ENCODE data around the gene KIF1C.

KIF1C gene

DNA sequence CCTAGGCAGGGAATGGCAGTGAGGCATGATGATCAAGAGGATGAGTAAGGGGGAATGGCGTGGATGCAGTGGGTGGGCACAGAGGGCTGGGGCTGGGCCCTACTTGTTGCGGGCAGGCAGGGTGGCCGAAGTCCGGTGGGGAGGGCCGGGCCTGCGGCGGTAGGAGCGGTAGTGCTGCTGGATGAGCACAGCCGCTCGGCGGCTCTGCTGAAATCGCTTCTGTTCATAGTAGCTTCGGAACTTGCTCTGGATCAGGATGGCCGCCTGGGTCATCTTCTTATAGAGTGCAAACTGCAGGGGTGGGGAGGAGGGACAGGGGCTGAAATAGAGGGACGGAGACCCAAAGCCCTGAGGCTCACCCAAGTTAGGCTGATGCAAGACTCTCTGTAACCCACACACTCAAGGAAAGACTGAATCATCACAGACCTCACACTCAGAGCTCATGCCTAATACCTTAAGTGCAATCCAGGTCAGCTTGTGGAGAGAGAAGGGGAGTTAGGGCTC is 28.7 kb upstream of the KIF1C start:
- no peak for DNase-seq

DNA sequence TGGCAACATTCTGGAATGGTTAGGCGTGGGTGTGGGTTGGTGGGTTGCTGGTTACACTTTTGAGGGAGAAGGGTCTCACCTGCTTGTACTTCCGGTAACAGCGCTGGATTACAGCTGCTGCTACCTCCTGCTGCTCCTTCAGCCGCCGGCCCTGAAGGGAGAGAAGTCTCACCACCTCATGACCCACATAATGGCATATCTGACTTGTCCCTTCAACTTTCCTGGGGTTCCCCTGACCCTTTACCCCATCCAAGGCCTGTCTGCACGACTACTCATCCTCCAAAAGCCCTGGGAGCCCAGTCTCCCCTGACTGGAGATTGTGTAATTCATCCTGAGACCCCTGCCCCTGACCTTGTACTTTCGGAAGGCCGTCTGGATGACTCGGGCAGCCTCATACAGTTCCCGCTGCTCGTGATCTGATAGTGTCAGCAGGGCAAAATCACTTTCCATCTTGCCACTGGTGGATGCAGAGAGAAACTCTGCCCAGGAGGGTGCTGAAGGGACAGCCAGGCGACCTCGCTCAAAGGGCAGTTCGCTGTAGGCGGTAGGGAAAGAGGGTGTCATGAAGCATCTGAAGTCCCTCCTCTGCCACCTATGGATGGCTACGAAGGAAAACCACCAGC is 28.1 kb upstream of the KIF1C start:
- DNase-seq: no peak

DNA sequence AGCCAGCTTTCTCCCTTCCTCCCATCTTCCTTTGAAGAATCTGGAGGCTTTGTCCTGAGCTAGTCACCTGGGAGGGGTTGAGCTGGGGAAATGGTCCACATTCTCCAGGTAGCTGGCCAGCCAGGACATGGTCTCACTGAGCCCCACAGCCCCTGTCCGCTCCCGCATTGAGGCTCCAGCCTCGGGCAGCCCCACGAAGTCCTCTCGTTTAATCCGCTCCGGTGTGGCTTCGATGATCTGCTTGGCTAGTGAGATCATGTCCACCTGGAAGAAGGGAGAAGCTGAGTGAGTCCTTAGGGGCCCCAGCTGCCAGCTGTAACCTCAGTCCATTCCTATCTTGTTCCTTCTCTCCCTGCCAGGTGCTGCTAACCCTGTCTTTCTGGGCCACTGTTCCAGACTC is 27.5 kb upstream of the KIF1C start:
- DNase-seq: no peak

DNA sequence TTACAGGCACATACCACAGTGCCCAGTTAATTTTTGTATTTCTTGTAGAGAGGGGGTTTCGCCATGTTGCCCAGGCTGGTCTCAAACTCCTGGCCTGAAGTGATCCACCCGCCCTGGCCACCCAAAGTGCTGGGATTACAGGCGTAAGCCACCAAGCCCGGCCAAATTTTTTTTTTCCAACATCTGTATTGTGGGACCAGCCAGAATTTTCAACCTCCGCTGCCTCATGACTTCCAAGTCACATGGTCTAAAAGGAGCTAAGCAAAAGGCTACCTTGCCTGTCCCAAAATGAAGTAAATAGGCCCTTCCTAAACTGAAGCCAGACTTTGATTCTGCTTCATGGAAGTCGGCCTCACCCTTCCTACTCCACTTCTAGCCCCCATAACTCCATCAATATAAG is 25.9 kb upstream of the KIF1C start:
- DNase-seq: no peak

DNA sequence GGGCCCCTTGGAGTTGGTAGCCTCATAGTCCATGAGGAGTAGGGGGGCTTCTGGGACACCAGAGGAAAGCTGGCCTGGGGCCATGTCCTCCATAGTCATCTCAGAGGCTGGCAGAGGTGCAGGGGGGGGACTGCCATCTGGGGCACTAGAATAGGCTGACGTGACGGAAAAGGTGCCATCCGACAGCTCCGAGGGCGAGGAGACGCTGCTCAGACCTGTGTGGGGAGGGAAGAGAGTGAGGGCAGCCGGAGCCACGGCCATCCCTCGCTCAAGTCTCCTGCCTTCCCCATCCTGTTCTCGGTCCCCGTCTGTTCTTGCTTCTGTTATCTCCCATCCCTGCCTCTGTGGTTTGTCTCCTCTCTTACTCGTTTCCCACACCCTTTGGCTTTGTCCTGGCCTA is 25.4 kb upstream of the KIF1C start:
- DNase-seq: no peak

DNA sequence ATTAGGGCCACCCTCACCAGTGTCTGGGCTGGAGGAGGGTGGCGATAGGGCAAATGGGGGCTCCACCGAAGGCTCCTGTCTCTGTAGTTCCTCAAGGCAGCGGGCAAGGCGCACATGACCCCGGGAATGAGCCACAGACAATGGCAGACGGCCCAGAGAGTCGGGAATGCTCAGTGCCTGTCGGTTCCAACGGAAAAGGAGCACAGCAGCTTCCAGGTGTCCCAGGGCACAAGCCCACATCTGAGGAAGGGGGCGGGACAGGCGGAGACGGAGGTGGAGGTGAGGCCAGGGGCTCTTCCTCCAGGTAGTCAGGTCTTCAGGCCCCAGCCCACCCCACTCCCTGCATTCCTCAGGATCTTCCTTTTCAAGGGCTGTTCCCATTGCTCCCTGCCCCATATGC is 25.0 kb upstream of the KIF1C start:
- no peak for DNase-seq

DNA sequence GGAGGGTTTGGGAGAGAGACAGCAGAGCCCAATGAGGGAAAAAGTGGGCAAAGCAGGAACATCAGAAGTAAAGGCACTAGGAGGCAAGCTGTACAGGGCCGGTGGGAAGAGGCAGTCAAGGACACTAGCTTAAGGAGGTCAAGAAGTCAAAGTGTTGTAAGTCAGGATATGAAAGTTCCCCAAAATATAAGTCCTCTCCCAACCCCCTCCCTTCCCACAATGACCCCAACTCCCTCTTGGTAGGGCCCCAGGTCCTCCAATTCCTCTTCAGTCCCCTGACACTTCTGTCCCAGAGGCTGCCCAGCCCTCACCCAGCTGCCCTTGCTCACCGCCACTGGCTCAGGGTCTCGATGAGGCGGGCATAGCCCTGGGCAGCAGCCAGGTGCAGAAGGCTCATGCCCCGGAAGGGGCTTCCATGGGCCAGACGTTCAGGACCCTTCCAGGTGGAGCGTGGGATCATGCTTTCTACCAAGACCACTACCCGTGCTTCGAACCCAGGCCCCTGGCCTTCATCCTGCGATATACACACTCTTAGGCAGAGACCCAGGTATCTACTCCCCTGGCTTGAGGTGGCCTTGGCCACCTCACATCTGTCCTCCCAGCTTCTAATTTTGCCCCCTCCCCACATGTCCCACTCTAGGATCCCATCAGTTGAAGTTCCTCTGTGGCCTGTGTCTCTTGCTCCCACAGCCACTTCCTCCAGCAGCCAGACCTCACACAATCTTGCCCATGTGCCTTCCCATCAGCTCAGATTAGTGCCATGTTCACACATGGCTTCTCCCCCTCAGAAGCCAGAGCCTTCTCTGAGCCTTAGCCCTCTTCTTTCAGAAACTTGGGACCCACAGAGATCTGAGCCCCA is 24.3 kb upstream of the KIF1C start:
- DNase-seq: no peak

DNA sequence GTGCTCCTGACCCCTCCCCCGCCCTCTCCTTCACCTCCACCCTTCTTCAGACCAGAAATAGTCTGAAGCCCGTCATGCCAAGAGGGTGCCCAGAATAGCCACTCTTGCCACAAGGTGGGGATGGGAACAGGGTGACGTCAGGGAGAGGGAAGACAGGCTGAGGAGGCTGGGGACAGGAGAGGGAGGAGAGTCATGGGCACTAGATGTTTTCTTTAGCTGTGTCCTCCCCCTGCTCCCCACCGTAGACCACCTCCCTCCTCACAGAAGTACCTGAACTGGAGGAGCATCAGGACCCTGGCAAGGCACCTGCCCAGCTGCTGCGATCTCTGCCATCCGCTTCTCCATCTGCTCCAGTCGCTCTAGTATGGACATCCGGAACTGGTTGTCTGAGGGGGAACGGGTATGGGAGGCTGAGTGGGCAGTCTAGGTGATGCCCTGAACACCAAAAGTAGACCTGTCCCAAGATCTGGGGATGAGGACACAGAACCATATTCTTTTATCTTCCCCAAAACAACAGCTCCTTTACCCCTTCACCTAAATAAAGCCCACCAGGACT is 23.6 kb upstream of the KIF1C start:
- no peak for DNase-seq

DNA sequence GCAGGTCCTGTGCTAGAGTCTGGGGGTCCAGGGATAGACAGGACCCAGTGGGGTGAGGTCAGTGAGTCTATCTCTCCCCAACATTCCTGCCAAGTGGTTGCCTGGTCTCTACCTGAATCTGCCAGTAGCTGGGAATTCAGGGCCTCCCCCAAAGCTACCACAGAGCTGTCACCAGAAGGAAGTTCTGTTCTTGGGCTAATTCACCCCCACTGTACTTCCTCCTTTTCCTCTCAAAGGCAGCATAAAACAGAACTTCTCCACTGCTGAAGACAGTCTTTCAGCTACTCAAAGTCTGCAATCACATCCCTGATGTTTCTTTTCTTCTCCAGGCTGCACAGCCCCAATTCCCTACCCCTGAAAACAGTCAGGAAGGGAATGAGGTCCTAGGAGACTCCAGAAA is 19.0 kb upstream of the KIF1C start:
- DNase-seq: no peak

DNA sequence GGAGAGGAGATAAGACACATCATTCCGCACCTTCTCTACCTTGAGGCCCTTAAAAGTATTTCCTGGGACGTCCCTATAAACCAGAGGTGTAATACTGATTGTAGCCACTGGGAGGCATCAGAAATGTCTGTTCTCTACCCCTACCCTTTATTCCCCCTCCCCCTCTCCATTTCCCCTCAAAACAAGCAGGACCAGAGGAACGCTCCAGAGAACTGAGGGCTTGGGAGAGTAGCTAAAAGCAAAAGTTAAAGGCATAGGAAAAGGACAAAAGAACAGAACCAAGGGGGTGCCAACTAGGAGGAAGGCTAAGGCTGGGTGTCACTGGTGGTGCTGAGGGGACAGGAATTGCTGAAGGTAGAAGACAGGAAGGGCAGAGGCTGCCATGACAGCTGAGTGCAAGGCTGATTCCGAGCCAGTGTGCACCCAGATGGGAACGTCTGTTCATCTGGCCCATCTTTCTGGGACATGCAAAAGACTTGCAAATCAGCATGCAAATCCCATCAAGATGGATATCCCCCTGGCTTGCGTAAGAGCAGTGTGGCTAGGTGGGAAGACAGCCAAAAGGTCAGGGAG is 17.0 kb upstream of the KIF1C start:
- peak; percentile 54 for DNase-seq

DNA sequence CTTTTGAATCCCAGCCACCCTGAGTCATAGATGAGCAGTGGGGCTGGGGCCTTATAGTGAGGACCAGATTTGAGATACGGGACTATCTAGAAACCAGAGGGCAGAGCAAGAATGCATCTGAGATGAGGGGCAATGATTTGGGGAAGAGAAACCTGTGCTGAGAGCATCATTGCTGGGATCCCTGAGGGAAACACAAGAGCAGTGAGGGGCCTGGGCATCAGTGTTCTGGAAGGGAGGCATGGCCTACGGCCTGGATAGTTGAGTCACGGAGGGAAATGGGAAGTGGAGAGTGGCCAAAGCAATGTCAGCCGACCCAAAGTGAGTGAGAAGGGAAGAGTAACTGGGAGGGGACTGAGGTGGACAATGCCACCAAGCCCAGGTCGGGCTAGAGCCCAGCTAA is 15.4 kb upstream of the KIF1C start:
- DNase-seq: no peak

DNA sequence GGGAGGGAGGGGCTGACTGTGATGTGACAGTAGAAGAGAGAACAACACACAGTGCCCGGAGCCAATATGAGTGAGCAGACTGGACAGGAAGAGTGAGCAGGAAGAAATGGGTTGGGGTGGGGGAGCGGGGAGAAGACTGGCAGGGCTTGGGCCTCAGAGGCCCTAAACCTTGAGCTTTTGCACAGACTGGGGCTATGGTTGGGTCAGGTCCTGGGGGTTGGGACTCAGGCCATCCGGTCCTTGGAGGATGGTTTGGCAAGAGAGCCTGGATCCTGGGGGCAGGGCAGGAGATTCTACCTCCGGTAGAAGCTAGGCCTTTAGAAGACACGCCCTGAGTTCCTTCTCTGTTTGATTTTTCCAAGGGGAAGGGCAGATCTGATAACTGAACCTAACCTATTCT is 11.3 kb upstream of the KIF1C start:
- DNase-seq: no peak

DNA sequence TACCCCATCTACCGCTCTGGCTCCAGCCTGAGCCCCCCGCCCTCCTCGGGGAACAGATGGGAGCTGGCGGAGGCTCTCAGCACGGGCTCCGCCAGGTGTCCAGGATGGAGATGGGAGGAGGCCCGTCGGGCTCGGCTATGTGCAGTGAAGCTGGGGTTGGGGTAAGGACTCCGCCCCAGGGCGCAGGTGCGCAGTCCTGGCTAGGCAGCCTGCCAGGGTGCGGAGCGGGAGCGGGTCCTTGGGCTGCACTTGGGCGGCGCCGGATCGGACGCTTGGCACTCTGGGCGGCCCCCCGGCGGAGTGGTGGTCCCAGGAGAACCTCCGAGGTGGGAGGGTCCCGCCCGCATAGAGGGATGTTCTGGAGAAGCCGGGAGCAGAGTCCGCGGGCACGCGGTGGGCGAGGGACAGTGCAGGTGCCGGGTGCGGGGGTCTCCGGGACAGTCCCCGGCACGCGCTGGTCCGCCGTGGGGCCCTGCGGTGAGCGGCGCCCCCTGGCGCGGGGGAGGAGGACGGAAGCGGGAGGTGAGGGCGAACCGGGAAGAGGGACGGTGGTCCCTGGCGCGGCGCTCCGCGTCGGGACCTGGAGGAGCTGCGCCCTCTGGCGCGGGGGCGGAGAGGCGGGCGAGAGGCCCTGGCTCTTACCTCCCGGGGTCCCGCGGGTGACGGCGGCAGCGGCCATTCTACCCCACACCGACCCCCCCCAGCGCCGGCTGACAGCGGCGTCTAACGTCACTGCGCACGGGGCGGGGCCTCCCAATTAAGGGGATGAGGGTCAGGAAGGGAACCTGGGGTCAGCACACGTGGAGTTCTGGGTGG is 10.6 kb upstream of the KIF1C start, which contains the start of gene CAMTA2:
Gene CAMTA2 (minus strand): TSS at position 725 of the 816 bp plus-strand sequence. CDS start 1,453 bp downstream, outside the sequence.
- peak; percentile 79 for DNase-seq

DNA sequence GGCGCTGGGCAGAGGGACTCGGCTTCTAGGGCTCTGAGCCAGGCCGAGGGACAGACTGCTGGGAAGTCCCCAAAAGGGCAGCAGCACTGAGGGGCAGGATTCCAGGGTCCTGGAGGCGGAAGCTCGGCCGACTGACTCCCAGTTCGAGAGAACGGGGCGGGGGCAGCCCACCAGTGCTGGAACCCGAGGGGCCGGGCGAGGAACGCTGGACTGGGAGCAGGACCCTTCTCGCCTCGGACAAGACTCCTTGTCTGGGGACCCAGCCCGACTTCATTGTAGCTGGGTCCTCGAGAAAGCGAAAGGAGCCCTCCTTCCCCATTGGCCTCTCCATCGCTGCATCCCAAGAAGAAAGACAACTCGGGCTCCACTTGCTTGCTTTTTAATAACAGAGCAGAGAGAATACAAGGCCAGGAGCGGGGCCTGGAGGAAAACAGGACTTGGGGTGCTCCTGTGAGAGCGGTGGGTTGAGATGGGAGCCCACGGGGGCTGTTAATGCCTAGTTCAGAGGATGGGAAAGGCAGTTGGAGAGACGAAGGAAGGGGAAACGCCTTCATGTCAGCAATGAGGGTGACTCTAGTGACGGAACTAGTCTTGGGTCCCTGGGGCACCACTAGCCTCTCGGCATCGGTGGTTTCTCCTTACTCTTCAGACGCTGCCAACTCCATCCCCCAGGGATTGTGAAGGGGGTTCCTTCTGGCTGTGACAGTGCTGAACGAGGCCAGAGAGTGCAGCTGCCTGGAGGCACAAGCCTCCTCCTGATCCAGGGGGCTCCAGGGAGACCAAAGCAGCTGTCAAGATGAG is 9.8 kb upstream of the KIF1C start:
- no peak for DNase-seq

DNA sequence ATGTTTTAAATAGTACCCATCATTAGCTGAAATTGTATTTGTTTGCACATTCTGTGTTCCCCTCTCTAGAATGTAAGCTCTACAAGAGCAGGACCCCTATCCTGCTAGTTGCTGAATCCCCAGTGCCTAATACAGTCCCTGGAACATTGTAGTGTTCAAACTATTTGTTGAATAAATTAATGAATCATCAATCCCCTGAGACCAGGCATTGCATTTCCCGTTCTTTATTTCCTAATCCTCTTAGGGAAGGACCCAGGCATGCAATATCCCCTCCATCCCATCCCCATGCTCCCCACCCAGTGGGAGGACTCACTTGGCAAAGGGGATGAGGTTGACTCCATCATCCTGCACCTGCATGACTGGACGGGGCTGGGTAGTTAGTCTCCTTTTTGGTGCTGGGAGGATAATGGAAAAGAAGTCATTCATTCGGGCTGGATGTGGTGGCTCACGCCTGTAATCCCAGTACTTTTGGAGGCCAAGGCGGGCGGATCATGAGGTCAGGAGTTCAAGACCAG is 3.6 kb upstream of the KIF1C start:
- no peak for DNase-seq

DNA sequence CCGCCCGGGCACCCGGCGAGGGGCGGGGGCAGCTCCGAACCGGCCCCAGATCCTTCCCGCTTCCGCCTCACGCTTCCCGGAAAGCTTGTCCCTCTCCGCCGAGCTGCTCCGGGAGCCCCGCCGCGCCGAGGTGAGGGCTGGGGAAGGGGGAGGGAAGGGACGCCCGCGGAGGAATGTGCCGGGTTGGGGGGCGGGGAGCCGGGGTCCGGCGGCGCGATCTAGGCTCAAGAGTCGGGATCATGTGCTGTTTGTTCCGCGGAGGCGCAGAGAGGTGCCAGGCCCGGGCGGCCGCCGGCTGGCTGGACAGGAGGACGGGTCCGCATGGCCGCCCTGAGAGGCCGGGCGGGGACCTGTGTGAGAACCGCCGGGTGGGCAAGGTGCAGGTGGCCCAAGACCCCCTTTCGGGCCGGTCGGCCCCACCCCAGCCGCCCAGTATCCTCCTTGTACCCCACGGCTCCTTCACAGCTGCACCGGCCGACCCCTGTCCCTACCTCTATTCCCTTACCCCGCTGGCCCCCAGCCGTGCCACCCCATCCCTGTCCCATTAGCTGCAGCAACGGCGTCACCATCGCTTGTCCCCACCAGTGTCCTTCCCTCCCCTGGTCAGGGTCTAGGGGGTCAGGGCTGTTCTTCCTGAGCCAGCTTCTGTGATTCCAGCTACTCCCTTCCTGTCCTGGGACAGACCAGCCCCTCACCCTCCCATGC is 429 bp downstream of the KIF1C start:
- DNase-seq: no peak

DNA sequence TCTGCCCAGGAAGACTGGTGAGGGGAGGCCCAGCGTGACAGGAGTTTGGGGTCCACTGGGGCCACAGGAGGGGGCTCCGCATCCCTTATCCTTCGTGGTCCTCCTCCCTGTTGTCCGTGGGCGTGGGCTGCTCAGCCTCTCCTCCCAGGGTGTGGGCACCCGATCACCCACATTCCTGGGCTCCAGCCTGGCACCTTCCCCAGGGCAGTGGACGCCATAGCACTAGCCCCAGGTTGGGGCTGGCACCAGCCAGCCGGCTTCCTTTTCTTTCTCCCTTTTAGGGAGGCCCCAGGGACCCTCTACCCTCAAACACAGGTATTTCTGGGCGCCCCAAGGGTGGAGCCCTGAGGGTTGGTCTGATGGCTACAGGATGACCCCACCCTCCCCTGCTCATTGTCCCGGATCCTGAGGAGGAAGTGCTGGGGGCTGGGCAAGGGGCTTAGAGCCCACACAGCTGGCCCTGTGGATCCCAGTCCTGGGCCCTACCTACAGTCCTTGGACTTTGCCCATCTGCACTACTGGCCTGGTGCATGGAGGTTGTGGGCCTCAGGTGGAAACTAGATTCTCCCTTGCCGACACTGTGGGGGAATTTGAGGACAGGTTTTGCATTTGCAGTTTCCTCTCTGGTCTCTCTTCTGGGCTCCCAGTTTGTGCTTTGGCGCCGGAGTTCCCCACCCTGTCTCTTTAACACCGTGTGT is 1.1 kb downstream of the KIF1C start:
- no peak for DNase-seq

DNA sequence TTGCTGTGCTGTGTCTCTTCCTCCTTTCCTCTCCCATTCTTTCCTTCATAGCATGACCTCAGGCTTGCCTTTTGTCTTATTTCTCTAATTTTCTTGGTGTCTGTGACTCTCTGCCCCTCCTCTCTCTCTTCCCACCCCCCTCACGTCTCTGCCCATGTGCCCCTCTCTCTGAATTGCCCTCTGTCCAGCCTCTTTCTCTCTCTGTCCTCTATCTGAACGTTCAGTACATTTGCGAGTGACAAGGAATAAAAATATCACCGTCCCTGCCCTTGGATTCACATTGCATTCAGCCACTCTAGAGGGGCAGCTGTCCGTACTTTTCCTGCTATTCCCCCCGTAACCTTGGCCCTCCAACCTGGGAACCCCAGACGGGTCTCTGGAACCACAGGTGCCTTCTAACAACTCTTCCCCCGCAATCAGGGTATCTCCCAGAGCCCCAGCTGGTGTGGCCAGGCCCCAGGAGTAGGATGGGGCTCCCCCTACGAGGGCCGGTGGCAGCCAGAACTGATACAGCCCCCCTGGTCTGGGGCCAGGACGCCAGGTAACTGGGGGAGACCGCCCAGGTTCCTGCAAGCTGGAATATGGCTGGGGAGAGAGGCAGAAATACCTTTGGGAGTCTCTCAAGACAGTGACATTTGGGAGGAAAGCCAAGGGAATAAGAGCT is 1.8 kb downstream of the KIF1C start:
- no peak for DNase-seq

DNA sequence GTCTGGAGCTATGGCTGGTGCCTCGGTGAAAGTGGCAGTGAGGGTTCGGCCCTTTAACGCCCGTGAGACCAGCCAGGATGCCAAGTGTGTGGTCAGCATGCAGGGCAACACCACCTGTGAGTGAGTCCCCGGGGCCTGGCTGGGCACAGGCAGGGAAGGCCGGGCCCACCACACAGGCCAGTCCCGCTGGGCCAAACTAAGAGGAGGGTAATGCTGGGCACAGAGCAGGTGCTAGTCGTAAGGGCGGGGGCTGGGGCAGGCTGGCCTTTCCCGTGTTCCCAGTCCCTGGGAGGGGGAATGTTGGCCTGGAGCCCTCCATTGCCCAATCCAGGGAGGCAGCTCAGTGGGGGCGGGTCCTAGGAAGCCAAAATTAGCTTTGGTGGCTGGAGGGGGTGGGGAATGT is 2.5 kb downstream of the KIF1C start:
- no peak for DNase-seq

All from central memory CD4-positive, alpha-beta T cell (primary cell).